K562 (cell line): Measurements from ENCODE around the gene SP6. TPM values are rescaled to one million over a fixed set of nuclear protein-coding genes. Genes with fewer than 3 reads are reported as not detected.

Experiments used
- CSDE1 ChIP-seq, 2 experiments: fragments of 450-650 bp; IDR thresholded peaks; 2 replicates each; pipeline ENCODE4 v1.6.1; 2016; ENCODE audit warnings: mild to moderate bottlenecking in 1 of 2
- DNMT1 ChIP-seq: fragments of 450-650 bp; IDR thresholded peaks from 2 replicates; pipeline ENCODE4 v1.6.1; 2016; ENCODE audit warnings: antibody characterized with exemption, mild to moderate bottlenecking
- FOXA3 ChIP-seq, 2 experiments: fragments of 450-650 bp in 1 of 2; sonication (generic) in 1 of 2; formaldehyde crosslinking; IDR thresholded peaks in 1 of 2; conservative IDR thresholded peaks in 1 of 2; 2 replicates each; pipeline versions ENCODE4 v1.4.0 to v1.8.0; 2020 to 2022; ENCODE audit warnings: mild to moderate bottlenecking in 2 of 2, missing genetic modification reagents in 1 of 2
- GATA2 ChIP-seq: sonication (generic); formaldehyde crosslinking; IDR thresholded peaks from 2 replicates; pipeline ENCODE4 v1.4.0; 2020; ENCODE audit warnings: mild to moderate bottlenecking, missing genetic modification reagents
- GTF2A2 ChIP-seq: IDR thresholded peaks from 2 replicates; pipeline ENCODE4 v1.6.1; 2016; ENCODE audit warnings: mild to moderate bottlenecking, missing genetic modification characterization, missing compliant biosample characterization
- HEY1 ChIP-seq: fragments of 250-450 bp; sonication (Bioruptor Pico); IDR thresholded peaks from 2 replicates; pipeline ENCODE4 v1.5.0; 2020; ENCODE audit warnings: mild to moderate bottlenecking, moderate library complexity, borderline replicate concordance
- NCOA6 ChIP-seq: fragments of 450-650 bp; IDR thresholded peaks from 2 replicates; pipeline ENCODE4 v1.6.1; 2017; ENCODE audit warnings: mild to moderate bottlenecking
- NR2C1 ChIP-seq, 2 experiments: fragments of 450-650 bp; IDR thresholded peaks; 2 replicates each; pipeline ENCODE4 v1.6.1; 2017; ENCODE audit warnings: mild to moderate bottlenecking in 2 of 2, antibody characterized with exemption in 1 of 2, inconsistent platforms in 1 of 2, missing compliant biosample characterization in 1 of 2, missing genetic modification characterization in 1 of 2
- NR2C2 ChIP-seq, 2 experiments: fragments of 200-800 bp in 1 of 2; sonication (Bioruptor generic) in 1 of 2; sonication (generic) in 1 of 2; formaldehyde crosslinking in 1 of 2; IDR thresholded peaks; 2 replicates each; pipeline versions ENCODE4 v1.6.1 to v1.8.0; 2016 to 2022; ENCODE audit warnings: mild to moderate bottlenecking in 1 of 2, missing compliant biosample characterization in 1 of 2, missing genetic modification characterization in 1 of 2, missing genetic modification reagents in 1 of 2
- RB1 ChIP-seq: fragments of 450-650 bp; IDR thresholded peaks from 2 replicates; pipeline ENCODE4 v1.6.1; 2017; ENCODE audit warnings: low read depth, mild to moderate bottlenecking
- STAT5B ChIP-seq: fragments of 250-450 bp; sonication (Bioruptor Pico); IDR thresholded peaks from 2 replicates; pipeline ENCODE4 v1.8.0; 2021; ENCODE audit warnings: mild to moderate bottlenecking, inconsistent platforms
- ZBTB7A ChIP-seq: IDR thresholded peaks from 2 replicates; pipeline ENCODE4 v1.6.1; 2011; ENCODE audit warnings: low read depth, mild to moderate bottlenecking, low read length, moderate library complexity, borderline replicate concordance; ENCODE audit not compliant: control insufficient read depth
- ZNF146 ChIP-seq: IDR thresholded peaks from one replicate; pipeline ENCODE4 v1.6.1; 2018; ENCODE audit warnings: missing compliant biosample characterization; ENCODE audit not compliant: unreplicated experiment
- ZNF174 ChIP-seq: fragments of 250-450 bp; sonication (Bioruptor Pico); IDR thresholded peaks from 2 replicates; pipeline ENCODE4 v1.4.0; 2020; ENCODE audit warnings: mild to moderate bottlenecking
- ZNF696 ChIP-seq: fragments of 250-450 bp; sonication (Bioruptor Pico); conservative IDR thresholded peaks from 2 replicates; pipeline ENCODE4 v1.4.0; 2020; ENCODE audit warnings: mild to moderate bottlenecking, moderate library complexity
- polyA plus RNA-seq, 8 experiments: library from polyadenylated mRNA; depleted of rRNA in 4 of 8; stranded (reverse) in 5 of 8; unstranded in 3 of 8; fragments of >200 nt; fragmentation: Nextera tagmentation in 2 of 8; fragmentation: Illumina TruSeq in 1 of 8; extraction: Ambion mirVana in 2 of 8; extraction: Trizol in 1 of 8; gene quantifications; 2 replicates each; pipeline versions ENCODE4 v1.2.1 to v1.2.3, GENCODE V29; 2011 to 2014; ENCODE audit warnings: inconsistent platforms in 1 of 8, missing spikeins in 1 of 8
- total RNA-seq, 7 experiments: library from RNA; depleted of rRNA in 6 of 7; stranded (reverse); fragments of >200 nt in 6 of 7; fragmentation: Illumina TruSeq in 2 of 7; extraction: Trizol in 2 of 7; gene quantifications; 2 replicates each; pipeline versions ENCODE4 v1.2.1 to v1.2.3, GENCODE V29; 2011 to 2021; ENCODE audit warnings: low replicate concordance in 1 of 7
- TF ChIP-seq, protein P1 (sequence below): fragments of 250-450 bp; sonication (Bioruptor Pico); IDR thresholded peaks from 2 replicates; pipeline ENCODE4 v1.8.0; 2022; ENCODE audit warnings: moderate library complexity, mild to moderate bottlenecking, inconsistent platforms
- TF ChIP-seq, protein P2 (sequence below): sonication (generic); formaldehyde crosslinking; IDR thresholded peaks from 2 replicates; pipeline ENCODE4 v1.8.0; 2023; ENCODE audit warnings: mild to moderate bottlenecking, missing genetic modification reagents
- TF ChIP-seq, protein P3 (sequence below): fragments of 200-800 bp; sonication (Bioruptor generic); IDR thresholded peaks from 2 replicates; pipeline ENCODE4 v1.6.1; 2017; ENCODE audit warnings: missing genetic modification characterization, missing compliant biosample characterization
- TF ChIP-seq, protein P4 (sequence below): fragments of 450-650 bp; formaldehyde crosslinking; IDR thresholded peaks from 2 replicates; pipeline ENCODE4 v1.4.0; 2022; ENCODE audit warnings: missing genetic modification characterization
- TF ChIP-seq, protein P5 (sequence below): fragments of 450-650 bp; IDR thresholded peaks from 2 replicates; pipeline ENCODE4 v1.6.1; 2014; ENCODE audit warnings: low read depth, mild to moderate bottlenecking, moderate library complexity, borderline replicate concordance

SP6 gene
- total and polyA plus RNA-seq, 9 of the 15 experiments (the other 6 are each of a cell fraction or from before 2014, with no cell fraction given): 0.11 to 7.9 (median 2.2) TPM

DNA sequence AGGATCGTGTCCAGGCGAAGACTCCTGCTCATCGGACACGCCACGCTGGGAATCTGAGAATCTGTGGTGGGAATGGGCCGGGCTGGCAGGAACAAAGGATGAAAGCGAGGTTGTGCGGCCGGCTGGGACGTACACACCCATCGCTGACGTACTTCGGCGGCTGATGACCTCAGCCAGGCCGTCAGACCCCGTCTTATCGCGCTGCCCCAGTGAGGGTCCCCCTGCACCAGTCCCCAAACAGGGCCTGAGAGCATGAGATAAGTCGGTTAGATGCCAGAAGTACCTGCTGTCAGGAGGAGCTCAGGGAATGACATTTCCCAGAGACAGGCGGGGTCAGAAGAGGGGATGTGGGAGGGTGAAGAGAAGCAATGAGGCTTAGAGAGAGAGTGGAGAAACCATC, 16.0 kb upstream of the SP6 start (continued):
- TF ChIP-seq, protein P1, sequence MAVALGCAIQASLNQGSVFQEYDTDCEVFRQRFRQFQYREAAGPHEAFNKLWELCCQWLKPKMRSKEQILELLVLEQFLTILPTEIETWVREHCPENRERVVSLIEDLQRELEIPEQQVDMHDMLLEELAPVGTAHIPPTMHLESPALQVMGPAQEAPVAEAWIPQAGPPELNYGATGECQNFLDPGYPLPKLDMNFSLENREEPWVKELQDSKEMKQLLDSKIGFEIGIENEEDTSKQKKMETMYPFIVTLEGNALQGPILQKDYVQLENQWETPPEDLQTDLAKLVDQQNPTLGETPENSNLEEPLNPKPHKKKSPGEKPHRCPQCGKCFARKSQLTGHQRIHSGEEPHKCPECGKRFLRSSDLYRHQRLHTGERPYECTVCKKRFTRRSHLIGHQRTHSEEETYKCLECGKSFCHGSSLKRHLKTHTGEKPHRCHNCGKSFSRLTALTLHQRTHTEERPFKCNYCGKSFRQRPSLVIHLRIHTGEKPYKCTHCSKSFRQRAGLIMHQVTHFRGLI (CRISPR knock-in tag): no peak; the same call in 1 of the 2 replicates
- TF ChIP-seq ZBTB7A: peak; percentile 100
- TF ChIP-seq GATA2 (CRISPR knock-in tag): peak; percentile 99
- peak; percentile 71 for TF ChIP-seq NR2C1 (IDR thresholded peaks at IDR 0.05)
- peak; percentile 78; the same call in 1 of the 2 replicates for TF ChIP-seq NR2C1 (tag; IDR thresholded peaks at IDR 0.05)
- TF ChIP-seq, protein P2, sequence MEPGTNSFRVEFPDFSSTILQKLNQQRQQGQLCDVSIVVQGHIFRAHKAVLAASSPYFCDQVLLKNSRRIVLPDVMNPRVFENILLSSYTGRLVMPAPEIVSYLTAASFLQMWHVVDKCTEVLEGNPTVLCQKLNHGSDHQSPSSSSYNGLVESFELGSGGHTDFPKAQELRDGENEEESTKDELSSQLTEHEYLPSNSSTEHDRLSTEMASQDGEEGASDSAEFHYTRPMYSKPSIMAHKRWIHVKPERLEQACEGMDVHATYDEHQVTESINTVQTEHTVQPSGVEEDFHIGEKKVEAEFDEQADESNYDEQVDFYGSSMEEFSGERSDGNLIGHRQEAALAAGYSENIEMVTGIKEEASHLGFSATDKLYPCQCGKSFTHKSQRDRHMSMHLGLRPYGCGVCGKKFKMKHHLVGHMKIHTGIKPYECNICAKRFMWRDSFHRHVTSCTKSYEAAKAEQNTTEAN (CRISPR knock-in tag): no peak
- no peak for TF ChIP-seq ZNF146 (CRISPR knock-in tag)
- no peak for TF ChIP-seq STAT5B
- TF ChIP-seq NCOA6: no peak
- TF ChIP-seq GTF2A2 (tag): no peak
- TF ChIP-seq, protein P3, sequence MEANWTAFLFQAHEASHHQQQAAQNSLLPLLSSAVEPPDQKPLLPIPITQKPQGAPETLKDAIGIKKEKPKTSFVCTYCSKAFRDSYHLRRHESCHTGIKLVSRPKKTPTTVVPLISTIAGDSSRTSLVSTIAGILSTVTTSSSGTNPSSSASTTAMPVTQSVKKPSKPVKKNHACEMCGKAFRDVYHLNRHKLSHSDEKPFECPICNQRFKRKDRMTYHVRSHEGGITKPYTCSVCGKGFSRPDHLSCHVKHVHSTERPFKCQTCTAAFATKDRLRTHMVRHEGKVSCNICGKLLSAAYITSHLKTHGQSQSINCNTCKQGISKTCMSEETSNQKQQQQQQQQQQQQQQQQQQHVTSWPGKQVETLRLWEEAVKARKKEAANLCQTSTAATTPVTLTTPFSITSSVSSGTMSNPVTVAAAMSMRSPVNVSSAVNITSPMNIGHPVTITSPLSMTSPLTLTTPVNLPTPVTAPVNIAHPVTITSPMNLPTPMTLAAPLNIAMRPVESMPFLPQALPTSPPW (CRISPR knock-in tag): peak; percentile 94
- TF ChIP-seq, protein P4, sequence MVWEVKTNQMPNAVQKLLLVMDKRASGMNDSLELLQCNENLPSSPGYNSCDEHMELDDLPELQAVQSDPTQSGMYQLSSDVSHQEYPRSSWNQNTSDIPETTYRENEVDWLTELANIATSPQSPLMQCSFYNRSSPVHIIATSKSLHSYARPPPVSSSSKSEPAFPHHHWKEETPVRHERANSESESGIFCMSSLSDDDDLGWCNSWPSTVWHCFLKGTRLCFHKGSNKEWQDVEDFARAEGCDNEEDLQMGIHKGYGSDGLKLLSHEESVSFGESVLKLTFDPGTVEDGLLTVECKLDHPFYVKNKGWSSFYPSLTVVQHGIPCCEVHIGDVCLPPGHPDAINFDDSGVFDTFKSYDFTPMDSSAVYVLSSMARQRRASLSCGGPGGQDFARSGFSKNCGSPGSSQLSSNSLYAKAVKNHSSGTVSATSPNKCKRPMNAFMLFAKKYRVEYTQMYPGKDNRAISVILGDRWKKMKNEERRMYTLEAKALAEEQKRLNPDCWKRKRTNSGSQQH (CRISPR knock-in tag): no peak
- TF ChIP-seq RB1: peak; percentile 82
- no peak for TF ChIP-seq ZNF696 (CRISPR knock-in tag)
- TF ChIP-seq, protein P5, sequence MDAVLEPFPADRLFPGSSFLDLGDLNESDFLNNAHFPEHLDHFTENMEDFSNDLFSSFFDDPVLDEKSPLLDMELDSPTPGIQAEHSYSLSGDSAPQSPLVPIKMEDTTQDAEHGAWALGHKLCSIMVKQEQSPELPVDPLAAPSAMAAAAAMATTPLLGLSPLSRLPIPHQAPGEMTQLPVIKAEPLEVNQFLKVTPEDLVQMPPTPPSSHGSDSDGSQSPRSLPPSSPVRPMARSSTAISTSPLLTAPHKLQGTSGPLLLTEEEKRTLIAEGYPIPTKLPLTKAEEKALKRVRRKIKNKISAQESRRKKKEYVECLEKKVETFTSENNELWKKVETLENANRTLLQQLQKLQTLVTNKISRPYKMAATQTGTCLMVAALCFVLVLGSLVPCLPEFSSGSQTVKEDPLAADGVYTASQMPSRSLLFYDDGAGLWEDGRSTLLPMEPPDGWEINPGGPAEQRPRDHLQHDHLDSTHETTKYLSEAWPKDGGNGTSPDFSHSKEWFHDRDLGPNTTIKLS: 0 out of 2 replicates have a peak, but pooled peaks have one; percentile 50
- TF ChIP-seq DNMT1: no peak
- TF ChIP-seq CSDE1 (IDR thresholded peaks at IDR 0.05): peak in 1 of 2 experiments; percentile 83; a peak in 2 of 4 replicates
- TF ChIP-seq NR2C2 (CRISPR knock-in tag; IDR thresholded peaks at IDR 0.05): no peak
- TF ChIP-seq NR2C2 (tag; IDR thresholded peaks at IDR 0.05): peak; percentile 82
- no peak; the same call in 1 of the 2 replicates for TF ChIP-seq HEY1 (CRISPR knock-in tag)
- TF ChIP-seq FOXA3 (CRISPR knock-in tag; conservative IDR thresholded peaks at IDR 0.05 in 1 of 2, IDR thresholded peaks at IDR 0.05 in 1 of 2): peak in 1 of 2 experiments; percentile 54; a peak in 1 of 4 replicates
- no peak for TF ChIP-seq ZNF174 (CRISPR knock-in tag)
